IMR-90 (cell line): ENCODE data around the gene AGAP1.

Experiments used
- BHLHE40 ChIP-seq: fragments of 150-350 bp; IDR thresholded peaks from 2 replicates; pipeline ENCODE4 v1.6.1; 2016; ENCODE audit warnings: mild to moderate bottlenecking, low read depth, low read length
- CTCF ChIP-seq: conservative IDR thresholded peaks from 2 replicates; pipeline ENCODE4 v1.5.1; 2012; ENCODE audit warnings: mild to moderate bottlenecking, low read depth, low read length, improper control_type of control experiment
- MAZ ChIP-seq: IDR thresholded peaks from 2 replicates; pipeline ENCODE4 v1.6.1; 2012; ENCODE audit warnings: low read depth, mild to moderate bottlenecking, low read length, improper control_type of control experiment, moderate library complexity, borderline replicate concordance
- MXI1 ChIP-seq: IDR thresholded peaks from 2 replicates; pipeline ENCODE4 v1.6.1; 2012; ENCODE audit warnings: low read depth, mild to moderate bottlenecking, low read length, moderate library complexity, borderline replicate concordance
- POLR2A ChIP-seq: IDR thresholded peaks from 2 replicates; pipeline ENCODE4 v1.6.1; 2012; ENCODE audit warnings: mild to moderate bottlenecking, low read depth, low read length
- RAD21 ChIP-seq: IDR thresholded peaks from 2 replicates; pipeline ENCODE4 v1.6.1; 2012; ENCODE audit warnings: low read length, improper control_type of control experiment
- RCOR1 ChIP-seq: IDR thresholded peaks from 2 replicates; pipeline ENCODE4 v1.6.1; 2012; ENCODE audit warnings: mild to moderate bottlenecking, low read length, improper control_type of control experiment; ENCODE audit not compliant: insufficient replicate concordance
- RFX5 ChIP-seq: IDR thresholded peaks from 2 replicates; pipeline ENCODE4 v1.8.0; 2012; ENCODE audit warnings: low read depth, mild to moderate bottlenecking, low read length, moderate library complexity

- no peak for TF ChIP-seq CTCF
- no peak for TF ChIP-seq RAD21
- TF ChIP-seq POLR2A = no peak
- TF ChIP-seq RCOR1 = no peak
- no peak for TF ChIP-seq MAZ
- TF ChIP-seq MXI1 = no peak
- TF ChIP-seq RFX5 = no peak
- no peak for TF ChIP-seq BHLHE40
Measured at GRCh38 chr2:235539773-235540172, 45.9 kb downstream of the AGAP1 start.
